Retinal pigment epithelial cell (primary cell): ENCODE data around the gene NSF.
"Not testable (repeated sequence)": the region's sequence is repeated elsewhere in the genome, so short reads cannot be mapped to it uniquely, and the experiment has no call there.

Source experiments
- DNase-seq: peaks from one replicate; pipeline ENCODE4 v3.0.0-alpha.2; 2010; ENCODE audit warnings: low read depth
- H3K4me3 ChIP-seq: 2 replicates; pipeline ENCODE4 v1.5.1; 2011; ENCODE audit warnings: mild to moderate bottlenecking, low read length, control low read depth, moderate library complexity
- TF ChIP-seq, protein P1 (sequence below): conservative IDR thresholded peaks from 2 replicates; pipeline ENCODE4 v1.5.1; 2011; ENCODE audit warnings: low read depth, low read length, control low read depth, inconsistent platforms

Gene NSF

DNA sequence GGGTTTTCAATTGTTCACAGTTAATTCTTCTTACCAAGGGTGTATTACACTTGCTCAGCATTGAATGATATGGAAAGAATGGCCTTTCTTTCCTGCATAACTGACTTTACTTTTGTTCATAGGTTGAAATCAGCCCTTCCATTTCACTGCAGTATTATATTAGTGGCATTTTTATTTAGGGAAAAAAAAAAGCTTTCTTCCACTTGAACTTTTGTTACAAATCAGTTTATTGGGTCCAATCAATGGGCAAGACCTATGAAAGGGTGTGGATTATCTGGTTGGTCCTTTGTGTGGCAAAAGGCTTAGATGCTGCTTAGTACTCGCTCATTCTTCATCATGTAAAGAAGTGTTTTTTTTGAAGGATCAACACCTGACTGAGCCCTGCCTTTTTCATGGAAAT lies 154.0 kb downstream of the NSF start:
- no peak overlapping the region for H3K4me3 ChIP-seq
- no peak for DNase-seq
- TF ChIP-seq, protein P1, sequence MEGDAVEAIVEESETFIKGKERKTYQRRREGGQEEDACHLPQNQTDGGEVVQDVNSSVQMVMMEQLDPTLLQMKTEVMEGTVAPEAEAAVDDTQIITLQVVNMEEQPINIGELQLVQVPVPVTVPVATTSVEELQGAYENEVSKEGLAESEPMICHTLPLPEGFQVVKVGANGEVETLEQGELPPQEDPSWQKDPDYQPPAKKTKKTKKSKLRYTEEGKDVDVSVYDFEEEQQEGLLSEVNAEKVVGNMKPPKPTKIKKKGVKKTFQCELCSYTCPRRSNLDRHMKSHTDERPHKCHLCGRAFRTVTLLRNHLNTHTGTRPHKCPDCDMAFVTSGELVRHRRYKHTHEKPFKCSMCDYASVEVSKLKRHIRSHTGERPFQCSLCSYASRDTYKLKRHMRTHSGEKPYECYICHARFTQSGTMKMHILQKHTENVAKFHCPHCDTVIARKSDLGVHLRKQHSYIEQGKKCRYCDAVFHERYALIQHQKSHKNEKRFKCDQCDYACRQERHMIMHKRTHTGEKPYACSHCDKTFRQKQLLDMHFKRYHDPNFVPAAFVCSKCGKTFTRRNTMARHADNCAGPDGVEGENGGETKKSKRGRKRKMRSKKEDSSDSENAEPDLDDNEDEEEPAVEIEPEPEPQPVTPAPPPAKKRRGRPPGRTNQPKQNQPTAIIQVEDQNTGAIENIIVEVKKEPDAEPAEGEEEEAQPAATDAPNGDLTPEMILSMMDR: no peak

DNA sequence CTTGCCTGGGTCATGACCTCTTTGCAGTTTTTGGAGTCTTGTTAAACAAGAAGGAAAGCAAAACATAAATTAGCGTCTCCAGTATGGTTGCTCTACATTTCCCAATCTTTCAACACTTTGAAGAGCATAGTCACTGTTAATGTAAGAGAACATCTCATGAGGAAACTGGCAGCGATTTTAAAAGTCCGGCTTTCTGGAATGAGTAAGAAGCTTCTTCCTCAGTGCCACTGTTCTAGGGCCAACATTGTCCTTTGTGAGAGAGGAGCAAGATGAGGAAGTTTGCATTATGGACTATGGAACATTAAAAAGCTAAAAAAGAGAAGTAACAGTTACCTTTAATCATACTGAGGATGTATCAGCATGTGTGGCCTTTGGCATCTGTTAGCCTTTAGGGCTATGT lies 154.9 kb downstream of the NSF start:
- no peak for DNase-seq
- H3K4me3 ChIP-seq: no peak overlapping the region
- TF ChIP-seq, protein P1: no peak

DNA sequence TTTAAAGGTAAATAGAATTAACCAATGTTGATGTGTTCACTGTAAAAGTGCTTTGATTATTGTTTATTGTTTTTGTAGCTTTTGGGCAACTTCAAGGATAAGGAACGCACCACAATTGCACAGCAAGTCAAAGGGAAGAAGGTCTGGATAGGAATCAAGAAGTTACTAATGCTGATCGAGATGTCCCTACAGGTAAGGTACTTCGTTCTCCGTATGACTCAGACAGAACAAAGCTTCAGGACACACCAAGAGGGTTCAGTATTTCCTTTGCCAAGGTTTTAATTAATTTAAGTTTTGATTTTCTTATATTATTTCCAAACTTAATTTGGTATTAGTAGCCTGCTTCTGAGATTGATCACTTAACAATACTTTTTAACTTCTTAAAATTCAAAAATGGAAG lies 161.0 kb downstream of the NSF start:
- H3K4me3 ChIP-seq: no peak overlapping the region
- DNase-seq: no peak
- TF ChIP-seq, protein P1: no peak

DNA sequence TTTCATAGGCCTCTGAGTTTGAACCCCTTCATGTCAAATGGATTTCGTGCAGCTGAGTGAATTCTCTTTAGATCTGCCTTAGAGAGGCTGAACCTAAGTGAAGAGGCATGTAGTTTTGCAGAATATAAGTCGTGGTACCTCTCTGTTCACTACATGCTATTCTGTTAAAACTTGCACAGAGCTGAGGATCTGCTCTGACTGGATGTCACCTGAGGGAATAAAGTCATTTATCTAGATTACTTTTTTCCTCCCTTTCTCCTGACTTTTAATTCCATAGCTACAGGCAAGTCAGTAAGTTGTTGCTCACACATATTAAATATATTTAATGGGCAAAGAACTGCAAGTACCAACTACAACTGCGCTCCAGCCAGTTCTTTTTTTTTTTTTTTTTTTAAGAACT lies 163.3 kb downstream of the NSF start:
- no peak for DNase-seq
- TF ChIP-seq, protein P1: no peak
- H3K4me3 ChIP-seq: no peak overlapping the region

DNA sequence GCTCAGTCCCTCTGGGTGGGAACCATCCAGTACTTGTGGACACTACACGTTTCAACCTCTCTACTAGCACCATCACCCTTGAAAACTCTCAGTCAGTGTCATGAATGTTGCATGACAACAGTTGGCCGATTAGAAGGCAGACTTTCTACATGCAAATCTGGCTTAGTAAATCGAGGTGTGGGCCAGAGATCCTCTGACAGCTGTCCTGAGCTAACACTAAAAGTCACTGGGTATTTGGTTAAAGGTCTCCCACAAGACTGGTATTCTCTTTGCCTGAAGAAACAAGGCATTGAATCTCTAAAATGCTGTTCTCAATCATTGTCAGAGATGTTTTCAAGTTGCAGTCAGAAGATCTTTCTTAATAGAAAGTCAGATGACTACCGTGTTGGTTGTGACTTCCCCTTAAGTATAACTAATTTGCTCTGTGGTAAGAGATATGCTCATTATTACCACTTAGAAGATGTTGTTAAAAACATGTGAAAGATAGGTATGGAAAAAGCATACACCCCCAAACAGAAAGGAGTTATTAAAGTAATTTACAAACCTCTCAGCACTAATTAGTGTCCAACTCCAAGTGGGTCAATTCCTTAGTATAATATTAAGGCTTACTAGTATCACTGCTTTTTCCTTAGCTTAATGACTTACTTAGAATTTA lies 165.7 kb downstream of the NSF start:
- TF ChIP-seq, protein P1: no peak
- no peak for DNase-seq

DNA sequence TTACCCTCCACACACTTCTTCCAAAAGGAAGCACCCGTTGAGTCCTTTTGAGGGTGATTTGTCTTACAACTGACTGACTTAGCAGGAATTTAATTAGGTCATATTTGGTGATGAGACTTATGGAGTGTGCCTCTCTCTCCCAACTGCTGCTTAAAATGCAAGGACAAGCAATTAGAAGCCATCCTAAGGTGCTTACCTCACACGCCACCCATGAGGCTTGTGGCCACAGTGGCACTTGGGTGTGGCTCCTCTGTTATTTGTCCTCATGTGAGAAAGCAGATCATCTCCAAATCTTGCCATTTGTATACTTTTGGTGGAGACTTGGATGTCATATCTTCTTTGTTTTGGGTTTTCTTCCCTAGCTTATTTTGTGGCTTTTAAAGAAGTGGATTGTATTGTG lies 166.4 kb downstream of the NSF start:
- no peak overlapping the region for H3K4me3 ChIP-seq
- no peak for DNase-seq
- TF ChIP-seq, protein P1: no peak

More for the DNA sequence above, 165.7 kb downstream of the NSF start:
- H3K4me3 ChIP-seq: no peak overlapping the region

DNA sequence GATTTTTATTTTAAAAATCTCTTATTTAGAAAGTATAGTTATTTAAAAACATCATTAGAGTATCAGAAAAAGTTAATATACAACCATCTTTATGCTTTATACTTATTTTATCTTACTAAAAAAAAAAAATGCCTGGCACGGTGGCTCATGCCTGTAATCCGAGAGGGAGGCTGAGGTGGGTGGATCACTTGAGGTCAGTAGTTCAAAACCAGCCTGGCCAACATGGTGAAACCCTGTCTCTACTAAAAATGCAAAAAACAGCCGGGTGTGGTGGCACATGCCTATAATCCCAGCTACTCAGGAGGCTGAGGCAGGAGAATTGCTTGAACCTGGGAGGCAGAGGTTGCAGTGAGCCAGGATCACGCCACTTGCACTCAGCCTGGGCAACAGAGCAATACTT lies 167.1 kb downstream of the NSF start:
- not testable (repeated sequence) for DNase-seq, H3K4me3 ChIP-seq
